Ovary (tissue), 9 donors: Measurements from ENCODE around the gene ARID1B. TPM values are rescaled to one million over a fixed set of nuclear protein-coding genes. Genes with fewer than 3 reads are reported as not detected.

Experiments used
- DNase-seq, 5 donors: peaks; one replicate each; pipeline ENCODE4 v3.0.0-alpha.2; 2019 to 2020
- H3K27ac ChIP-seq, 2 donors: fragments of 200-600 bp; one replicate each; pipeline versions ENCODE4 v1.5.1 to v1.8.0; 2019 to 2022
- H3K27me3 ChIP-seq: fragments of 200-600 bp; one replicate; pipeline ENCODE4 v1.8.0; 2022
- H3K36me3 ChIP-seq: fragments of 200-600 bp; sonication (generic); one replicate; pipeline ENCODE4 v1.5.1; 2019
- H3K4me1 ChIP-seq: one replicate; pipeline ENCODE4 v1.8.1; 2013; ENCODE audit warnings: mild to moderate bottlenecking, moderate library complexity; ENCODE audit not compliant: insufficient read depth
- H3K4me3 ChIP-seq: fragments of 200-600 bp; sonication (generic); one replicate; pipeline ENCODE4 v1.5.1; 2017
- H3K9me3 ChIP-seq, 2 donors: fragments of 200-600 bp in 1 of 2; sonication (generic) in 1 of 2; one replicate each; pipeline versions ENCODE4 v1.5.1 to v1.8.1; 2013 to 2019; ENCODE audit warnings: mild to moderate bottlenecking in 1 of 2, moderate library complexity in 1 of 2
- CTCF ChIP-seq, 3 donors: fragments of 450-650 bp in 2 of 3; fragments of 200-600 bp in 1 of 3; IDR thresholded peaks; one replicate each; pipeline versions ENCODE4 v1.5.1 to v1.8.0; 2016 to 2022; ENCODE audit warnings: antibody characterized with exemption in 3 of 3, mild to moderate bottlenecking in 1 of 3
- EP300 ChIP-seq: sonication (generic); formaldehyde crosslinking; IDR thresholded peaks from one replicate; pipeline ENCODE4 v1.6.1; 2017; ENCODE audit warnings: antibody characterized with exemption
- POLR2A ChIP-seq: fragments of 450-650 bp; IDR thresholded peaks from one replicate; pipeline ENCODE4 v1.6.1; 2017; ENCODE audit warnings: antibody characterized with exemption, mild to moderate bottlenecking, moderate library complexity
- WGBS, 3 donors: extraction: QIAGEN DNeasy Blood & Tissue Kit in 1 of 3; methylation state at CpG; one replicate each; pipeline versions ENCODE4 v1.1.5 to v1.1.7; 2013 to 2017; 5-methylcytosine and 5-hydroxymethylcytosine counted together
- intact Hi-C, 4 donors: fragments of 100-400 bp; cut with DNase I; formaldehyde crosslinking; loops; one replicate each; pipeline versions ENCODE4 v1.11.0 to v1.15.1; 2022 to 2023
- polyA plus RNA-seq, 2 donors: library from polyadenylated mRNA; stranded (reverse); fragments of 200-250 nt in 1 of 2; fragments of 350-450 nt in 1 of 2; fragmentation: Illumina TruSeq in 1 of 2; extraction: RNeasy Lipid Tissue Mini Kit (QIAGEN cat#74804) in 1 of 2; gene quantifications; one replicate each; pipeline ENCODE4 v1.2.3, GENCODE V29; 2013 to 2014
- total RNA-seq, 7 donors: library from RNA; depleted of rRNA in 2 of 7; stranded (reverse); fragments of >200 nt in 2 of 7; fragmentation: NEBNext Ultra II Directional in 3 of 7; extraction: Animal tissue kit (Norgen Biotek cat#: 25700) in 3 of 7; gene quantifications; one replicate each; pipeline versions ENCODE4 v1.1.0 to v1.2.4, GENCODE V29; 2016 to 2023
- donor health status: DM: no; HTN: no; CAD: no; lungs with moderate emphysema.
- donor health status: DM: no; HTN: no; CAD: no.
- donor health status: Bipolar disorder and iron deficiency.
- donor health status: DM: yes; HTN: yes; CAD: no.
- donor health status: DM: no; HTN: no; CAD: no.
- donor health status: DM: yes; HTN: yes; CAD: no.

Gene ARID1B
- total and polyA plus RNA-seq, 9 donors = 33.2 to 144 (median 105) TPM

- no peak for TF ChIP-seq EP300
- Histone ChIP-seq H3K4me3 (no peak overlapping the region), H3K27me3 (no peaks in the 10 kb centered on the region), H3K27ac (no peak overlapping the region), H3K4me1 (peaks cover 26% of the 10 kb centered on the region), H3K9me3 (no peaks in the 10 kb centered on the region), H3K36me3 (no peaks in the 10 kb centered on the region)
- intact Hi-C loops = no loop called here
- DNase-seq = no peak
- WGBS, 3 donors = 87 to 97% (median 93%) methylated on average over 3 of the region's 3 CpGs
Measured at GRCh38 chr6:156880913-156881312, 103.7 kb downstream of the ARID1B start.

GRCh38 chr6:156881687-156882629 is 104.8 kb downstream of the ARID1B start:
- TF ChIP-seq CTCF (IDR thresholded peaks at IDR 0.05) = no peak
- TF ChIP-seq POLR2A = no peak
- TF ChIP-seq EP300 = no peak
- Histone ChIP-seq H3K27ac (no peak overlapping the region), H3K9me3 (no peaks in the 10 kb centered on the region), H3K36me3 (no peaks in the 10 kb centered on the region), H3K27me3 (no peaks in the 10 kb centered on the region), H3K4me3 (no peak overlapping the region), H3K4me1 (peaks cover 24% of the 10 kb centered on the region)
- 71 to 79% (median 74%) methylated on average over 10 of the region's 10 CpGs for WGBS, 3 donors
- DNase-seq = no peak
- intact Hi-C loops = no loop called here

- DNase-seq = no peak
- peaks cover 24% of the 10 kb centered on the region for H3K4me1 ChIP-seq
- 52 to 65% (median 61%) methylated on average over 14 of the region's 14 CpGs for WGBS, 3 donors
- intact Hi-C loops = no loop called here
- no peaks in the 10 kb centered on the region for H3K27me3 ChIP-seq
- H3K27ac ChIP-seq = no peak overlapping the region
- H3K9me3 ChIP-seq = no peaks in the 10 kb centered on the region
- TF ChIP-seq EP300 (no peak), CTCF (IDR thresholded peaks at IDR 0.05) (no peak), POLR2A (no peak)
- H3K36me3 ChIP-seq = no peaks in the 10 kb centered on the region
- no peak overlapping the region for H3K4me3 ChIP-seq
Measured at GRCh38 chr6:156883497-156884252, 106.5 kb downstream of the ARID1B start.

- no peaks in the 10 kb centered on the region for H3K9me3 ChIP-seq
- H3K27ac ChIP-seq = no peak overlapping the region
- WGBS, 3 donors = 91 to 95% (median 93%) methylated on average over 4 of the region's 4 CpGs
- no peak for TF ChIP-seq POLR2A
- no peak for TF ChIP-seq EP300
- no peak for TF ChIP-seq CTCF (IDR thresholded peaks at IDR 0.05)
- intact Hi-C loops = no loop called here
- no peaks in the 10 kb centered on the region for H3K36me3 ChIP-seq
- no peak overlapping the region for H3K4me3 ChIP-seq
- H3K4me1 ChIP-seq = peaks cover 18% of the 10 kb centered on the region
- DNase-seq = no peak
- no peaks in the 10 kb centered on the region for H3K27me3 ChIP-seq
Measured at GRCh38 chr6:156884306-156884705, 107.1 kb downstream of the ARID1B start.
